ENCODE results near the gene TBC1D10A. TPM values are rescaled to one million over a fixed set of nuclear protein-coding genes. Genes with fewer than 3 reads are reported as not detected.
A peak's percentile ranks its signal among the peaks of the same experiment; 100 is the strongest.

The TBC1D10A gene
- total RNA-seq, 6 donors from 2014 or later = 22.6 to 61.0 (median 36.2) TPM

DNA sequence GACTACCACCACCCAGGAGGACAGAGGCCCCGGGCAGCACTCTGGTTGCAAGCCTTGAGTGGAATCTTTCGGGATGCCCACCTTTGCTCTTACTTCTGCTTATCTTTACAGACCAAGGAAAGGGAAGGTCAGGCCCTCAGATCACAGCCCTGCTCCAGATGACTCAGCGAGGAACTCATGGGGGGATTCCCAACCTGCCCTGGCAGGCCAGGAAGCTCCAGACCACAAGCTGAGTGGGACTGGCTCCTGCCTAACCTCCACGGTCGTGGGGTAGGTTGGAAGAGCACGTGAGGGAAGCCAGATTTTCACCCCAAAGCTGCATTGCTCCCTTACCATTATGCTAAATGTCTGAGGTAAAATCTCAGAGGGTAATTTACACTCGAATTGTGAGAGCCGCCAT is 11.8 kb downstream of the TBC1D10A start:
- no peaks in the 10 kb centered on the region for H3K9me3 ChIP-seq
- DNase-seq (no peak), ATAC-seq (ENCODE audit: low FRiP score in 2 of 2) (no peak)
- peaks cover 0 to 12% (median 0%) of the 10 kb centered on the region in 4 donors for H3K36me3 ChIP-seq
- TF ChIP-seq, protein P1, sequence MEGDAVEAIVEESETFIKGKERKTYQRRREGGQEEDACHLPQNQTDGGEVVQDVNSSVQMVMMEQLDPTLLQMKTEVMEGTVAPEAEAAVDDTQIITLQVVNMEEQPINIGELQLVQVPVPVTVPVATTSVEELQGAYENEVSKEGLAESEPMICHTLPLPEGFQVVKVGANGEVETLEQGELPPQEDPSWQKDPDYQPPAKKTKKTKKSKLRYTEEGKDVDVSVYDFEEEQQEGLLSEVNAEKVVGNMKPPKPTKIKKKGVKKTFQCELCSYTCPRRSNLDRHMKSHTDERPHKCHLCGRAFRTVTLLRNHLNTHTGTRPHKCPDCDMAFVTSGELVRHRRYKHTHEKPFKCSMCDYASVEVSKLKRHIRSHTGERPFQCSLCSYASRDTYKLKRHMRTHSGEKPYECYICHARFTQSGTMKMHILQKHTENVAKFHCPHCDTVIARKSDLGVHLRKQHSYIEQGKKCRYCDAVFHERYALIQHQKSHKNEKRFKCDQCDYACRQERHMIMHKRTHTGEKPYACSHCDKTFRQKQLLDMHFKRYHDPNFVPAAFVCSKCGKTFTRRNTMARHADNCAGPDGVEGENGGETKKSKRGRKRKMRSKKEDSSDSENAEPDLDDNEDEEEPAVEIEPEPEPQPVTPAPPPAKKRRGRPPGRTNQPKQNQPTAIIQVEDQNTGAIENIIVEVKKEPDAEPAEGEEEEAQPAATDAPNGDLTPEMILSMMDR (IDR thresholded peaks at IDR 0.05) = no peak
- TF ChIP-seq EP300 (IDR thresholded peaks at IDR 0.05) (no peak), POLR2A (IDR thresholded peaks at IDR 0.05) (no peak), POLR2AphosphoS5 (IDR thresholded peaks at IDR 0.05) (no peak)
- peaks cover 78 to 98% (median 96%) of the 10 kb centered on the region in 4 donors for H3K4me1 ChIP-seq
- no peaks in the 10 kb centered on the region for H3K27me3 ChIP-seq
- no peak overlapping the region for H3K4me3 ChIP-seq
- 61 to 72% methylated on average over 8 of the region's 8 CpGs for WGBS, 2 donors
- peak overlapping the region in 3 of 4 donors; percentile 60 to 75 (median 71) for H3K27ac ChIP-seq

DNA sequence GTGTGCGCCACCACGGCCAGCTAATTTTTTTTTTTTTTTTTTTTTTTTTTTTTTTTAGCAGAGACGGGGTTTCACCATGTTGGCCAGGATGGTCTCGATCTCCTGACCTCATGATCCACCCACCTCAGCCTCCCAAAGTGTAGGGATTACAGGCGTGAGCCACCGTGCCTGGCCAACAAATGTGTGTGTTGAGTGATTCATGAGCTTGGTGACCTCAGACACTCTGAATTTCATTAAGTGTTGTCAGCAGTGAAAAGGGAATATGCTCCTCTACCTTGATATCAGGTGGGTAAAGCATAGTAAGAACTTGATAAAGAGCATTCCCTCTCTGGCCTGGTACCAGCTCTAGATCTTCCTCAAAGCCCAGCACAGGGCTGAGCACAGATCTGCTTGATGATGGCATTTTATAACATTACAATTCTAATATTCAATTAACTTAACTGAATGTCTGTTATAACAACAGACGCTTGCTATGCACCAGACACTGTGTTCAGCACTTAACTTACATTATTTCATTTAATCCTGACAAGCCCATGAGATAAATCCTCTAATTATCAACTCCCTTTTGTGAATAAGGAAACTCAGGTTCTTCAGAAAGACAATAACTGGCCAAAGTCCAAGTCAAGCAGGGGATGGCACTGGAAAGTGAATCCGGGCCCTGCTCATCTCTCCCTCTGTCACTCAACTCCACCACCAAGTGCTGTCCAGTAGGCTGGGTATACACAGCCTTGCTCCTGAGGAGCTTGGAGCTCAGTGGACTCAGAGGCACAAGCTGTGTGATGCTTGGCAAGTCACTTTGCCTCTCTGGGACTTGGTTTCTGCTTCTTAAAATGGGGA is 13.0 kb downstream of the TBC1D10A start:
- Histone ChIP-seq H3K27me3 (no peaks in the 10 kb centered on the region), H3K36me3 (peaks cover 0 to 12% (median 0%) of the 10 kb centered on the region in 4 donors), H3K4me3 (no peak overlapping the region), H3K4me1 (peaks cover 79 to 98% (median 96%) of the 10 kb centered on the region in 4 donors), H3K9me3 (no peaks in the 10 kb centered on the region), H3K27ac (peak overlapping the region in 3 of 4 donors; percentile 52 to 75 (median 63))
- ATAC-seq (ENCODE audit: low FRiP score in 2 of 2) (no peak), DNase-seq (no peak)
- TF ChIP-seq POLR2A (IDR thresholded peaks at IDR 0.05) (no peak), EP300 (IDR thresholded peaks at IDR 0.05) (no peak)
- 83 to 90% methylated on average over 4 to 5 of the region's 8 CpGs for WGBS, 2 donors

DNA sequence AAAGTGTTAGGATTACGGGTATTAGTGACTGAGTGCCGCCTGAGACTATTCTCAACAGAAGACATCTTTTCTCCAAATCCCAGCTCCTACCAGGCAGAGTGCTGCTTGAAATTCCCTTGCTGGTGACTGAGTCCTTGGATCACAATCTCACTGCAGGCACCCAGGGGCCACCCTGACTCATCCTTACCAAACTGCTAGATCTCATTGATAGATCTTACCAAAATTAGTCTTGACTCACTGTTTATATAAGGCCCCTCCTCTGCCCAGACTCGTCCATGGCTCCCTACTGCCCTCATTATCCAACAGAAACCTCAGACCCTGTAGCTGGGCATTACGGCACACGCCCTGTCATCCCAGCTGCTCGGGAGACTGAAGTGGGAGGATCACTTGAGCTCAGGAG is 14.7 kb downstream of the TBC1D10A start:
- no peaks in the 10 kb centered on the region for H3K27me3 ChIP-seq
- peaks cover 0 to 5% (median 0%) of the 10 kb centered on the region in 4 donors for H3K36me3 ChIP-seq
- peaks cover 87 to 98% (median 96%) of the 10 kb centered on the region in 4 donors for H3K4me1 ChIP-seq
- no peak overlapping the region for H3K4me3 ChIP-seq
- H3K27ac ChIP-seq = peak overlapping the region; percentile 85 to 94 (median 88)
- TF ChIP-seq POLR2AphosphoS5 (IDR thresholded peaks at IDR 0.05) (no peak), EP300 (IDR thresholded peaks at IDR 0.05) (no peak)
- no peak for DNase-seq
- WGBS, 2 donors = 80 to 86% methylated on average over 6 of the region's 6 CpGs
- peak in 1 of 2 donors; percentile 53 for ATAC-seq (ENCODE audit: low FRiP score in 2 of 2)
- H3K9me3 ChIP-seq = no peaks in the 10 kb centered on the region

DNA sequence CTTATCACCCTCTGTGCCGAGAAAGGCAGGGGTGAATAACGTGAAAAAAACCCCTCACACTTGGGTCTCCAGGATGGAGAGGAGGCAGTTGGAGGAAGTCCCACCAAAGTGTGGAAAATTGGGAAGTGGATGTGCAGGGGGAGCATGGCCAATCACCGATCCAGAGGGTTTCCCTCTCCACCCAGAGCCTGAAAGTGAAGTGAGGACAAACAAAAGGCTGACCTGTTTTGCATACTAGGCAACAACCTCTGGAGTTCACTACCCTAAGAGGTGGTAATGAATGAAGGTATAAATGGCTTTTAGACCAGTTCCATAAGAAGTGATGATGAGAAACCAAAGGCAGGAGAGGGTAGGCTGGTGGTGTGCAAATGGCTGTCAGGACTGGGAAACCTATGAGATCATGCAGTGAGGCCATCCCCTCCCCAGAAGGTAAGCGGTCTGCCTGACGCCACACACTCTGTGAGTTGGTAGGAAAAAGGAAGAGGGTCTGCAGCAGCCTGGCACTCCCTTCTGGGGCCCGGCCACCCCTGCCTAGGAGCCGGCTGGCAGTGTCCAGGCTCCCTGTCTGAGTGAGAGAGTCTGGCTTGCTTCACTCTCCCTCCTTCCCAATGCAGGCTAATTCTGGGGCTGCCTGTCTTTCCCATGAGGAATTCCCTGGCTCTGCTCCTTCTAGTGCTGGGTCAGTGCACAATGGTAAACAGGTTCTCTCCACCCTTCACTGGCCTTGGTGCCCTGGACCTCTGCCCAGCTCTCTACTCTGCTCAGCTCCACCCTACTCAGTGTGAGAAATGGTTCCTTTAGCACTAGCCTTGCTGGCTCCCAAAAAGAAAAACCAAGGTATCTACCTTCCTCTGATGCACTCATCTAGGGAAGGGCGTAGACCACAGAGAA is 15.6 kb downstream of the TBC1D10A start:
- 32 to 47% methylated on average over 7 to 8 of the region's 8 CpGs for WGBS, 2 donors
- Histone ChIP-seq H3K4me3 (no peak overlapping the region), H3K27ac (peak overlapping the region; percentile 85 to 94 (median 88)), H3K9me3 (no peaks in the 10 kb centered on the region), H3K27me3 (no peaks in the 10 kb centered on the region), H3K36me3 (peaks cover 0 to 5% (median 0%) of the 10 kb centered on the region in 4 donors), H3K4me1 (peaks cover 92 to 98% (median 97%) of the 10 kb centered on the region in 4 donors)
- peak in 1 of 2 donors; percentile 64 for TF ChIP-seq POLR2AphosphoS5 (IDR thresholded peaks at IDR 0.05)
- no peak for TF ChIP-seq EP300 (IDR thresholded peaks at IDR 0.05)
- TF ChIP-seq POLR2A (IDR thresholded peaks at IDR 0.05) = peak in 1 of 4 donors; percentile 9
- ATAC-seq (ENCODE audit: low FRiP score in 2 of 2) (peak; percentile 71 to 88), DNase-seq (peak in 1 of 2 donors; percentile 85)

DNA sequence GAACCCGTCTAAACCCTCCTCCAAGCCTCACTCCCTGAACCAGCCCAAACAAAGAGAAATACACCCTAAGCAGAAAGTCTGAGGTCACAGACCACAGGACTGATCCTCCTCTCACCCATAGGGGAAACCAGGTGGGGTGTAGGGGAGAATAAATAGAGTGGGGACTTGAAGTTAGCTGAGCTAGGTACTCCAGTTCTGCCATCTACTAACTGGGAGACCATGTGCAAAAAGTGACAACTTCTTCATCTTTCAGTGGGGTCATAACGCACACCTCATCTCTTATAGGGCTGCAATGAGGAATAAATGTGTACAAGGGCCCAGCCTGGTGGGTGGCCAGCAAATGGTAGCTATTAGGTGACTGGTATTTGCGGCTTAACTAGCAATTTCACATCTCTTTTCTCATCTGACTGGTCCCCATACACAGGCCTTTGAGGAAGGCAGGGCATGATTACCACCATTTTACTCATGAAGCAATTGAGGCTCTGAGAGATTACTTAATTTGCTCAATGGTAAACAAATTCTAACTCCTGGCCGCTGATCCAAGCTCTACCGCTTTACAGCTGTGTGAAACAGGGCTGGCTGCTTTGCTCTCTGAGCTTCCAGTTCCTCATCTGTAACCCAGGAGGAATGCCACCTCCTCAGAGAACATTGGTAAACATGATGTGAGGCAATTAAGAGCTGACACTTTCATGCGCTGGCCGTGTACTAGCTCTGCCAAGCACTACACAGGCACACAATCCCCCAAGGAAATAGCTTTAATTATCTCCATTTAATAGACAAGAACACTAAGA is 16.6 kb downstream of the TBC1D10A start:
- DNase-seq = peak in 1 of 2 donors; percentile 90
- no peaks in the 10 kb centered on the region for H3K9me3 ChIP-seq
- peaks cover 93 to 98% (median 97%) of the 10 kb centered on the region in 4 donors for H3K4me1 ChIP-seq
- TF ChIP-seq, protein P1 (IDR thresholded peaks at IDR 0.05) = no peak
- peak; percentile 62 to 86 for TF ChIP-seq POLR2AphosphoS5 (IDR thresholded peaks at IDR 0.05)
- peak in 1 of 4 donors; percentile 45 for TF ChIP-seq POLR2A (IDR thresholded peaks at IDR 0.05)
- peak in 1 of 4 donors; percentile 70 for TF ChIP-seq EP300 (IDR thresholded peaks at IDR 0.05)
- no peaks in the 10 kb centered on the region for H3K27me3 ChIP-seq
- ATAC-seq (ENCODE audit: low FRiP score in 2 of 2) = peak; percentile 72 to 86
- 37 to 50% methylated on average over 7 of the region's 7 CpGs for WGBS, 2 donors
- H3K36me3 ChIP-seq = no peaks in the 10 kb centered on the region
- peak overlapping the region; percentile 85 to 94 (median 88) for H3K27ac ChIP-seq
- H3K4me3 ChIP-seq = no peak overlapping the region
